ENCODE measurements around the gene PP2D1.

Gene PP2D1

DNA sequence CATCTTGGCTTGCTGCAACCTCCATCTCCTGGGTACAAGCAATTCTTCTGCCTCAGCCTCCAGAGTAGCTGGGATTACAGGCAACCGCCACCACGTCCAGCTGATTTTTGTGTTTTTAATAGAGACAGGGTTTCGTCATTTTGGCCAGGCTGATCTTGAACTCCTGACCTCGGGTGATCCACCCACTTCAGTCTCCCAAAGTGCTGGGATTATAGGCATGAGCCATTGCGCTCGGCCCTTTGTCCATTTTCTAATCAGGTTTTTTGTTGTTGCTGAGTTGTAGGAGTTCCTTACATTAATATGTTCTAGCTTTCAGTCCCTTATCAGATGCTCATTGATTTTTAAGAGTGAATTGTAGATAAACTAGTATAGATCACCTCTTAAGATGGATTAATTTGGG, 44.9 kb downstream of the PP2D1 start:
- no peak for DNase-seq (ENCODE audit: low read depth)

DNA sequence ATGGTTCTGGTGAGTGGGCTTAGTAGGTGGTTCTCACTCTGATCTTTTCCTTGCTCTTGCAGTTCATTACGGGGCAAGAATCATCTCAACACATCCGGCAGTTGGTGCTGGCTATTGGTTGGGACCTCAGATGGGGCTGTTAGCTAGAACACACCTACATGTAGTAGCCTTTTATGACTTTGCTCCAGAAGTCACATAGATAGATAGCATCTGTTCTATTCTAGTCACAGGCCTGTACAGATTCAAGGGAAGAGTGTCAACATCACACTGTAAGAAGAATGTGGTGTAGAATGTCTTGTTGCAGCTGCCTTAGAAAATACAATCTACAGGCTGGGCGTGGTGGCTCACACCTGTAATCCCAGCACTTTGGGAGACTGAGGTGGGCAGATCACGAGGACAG, 50.1 kb downstream of the PP2D1 start:
- no peak for DNase-seq (ENCODE audit: low read depth)

DNA sequence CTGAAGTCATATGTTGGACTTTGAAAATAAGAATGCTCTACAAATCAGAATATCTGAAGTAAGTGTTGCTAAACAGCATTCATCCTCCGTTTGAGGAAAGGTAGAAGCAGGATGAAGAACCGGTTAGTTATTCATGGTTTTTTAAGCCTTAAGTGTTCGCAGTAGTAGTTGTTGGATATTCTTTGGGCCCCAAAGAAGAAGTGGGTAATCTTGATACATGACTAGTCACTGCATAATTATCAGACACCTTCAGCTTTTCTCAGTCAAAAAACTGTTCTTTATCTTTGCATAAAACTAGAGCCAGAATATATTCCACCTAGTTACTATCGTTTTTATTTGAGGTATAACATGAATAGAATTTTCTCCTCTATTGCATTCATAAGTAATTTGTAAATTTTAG, 51.4 kb downstream of the PP2D1 start:
- no peak for DNase-seq (ENCODE audit: low read depth)

DNA sequence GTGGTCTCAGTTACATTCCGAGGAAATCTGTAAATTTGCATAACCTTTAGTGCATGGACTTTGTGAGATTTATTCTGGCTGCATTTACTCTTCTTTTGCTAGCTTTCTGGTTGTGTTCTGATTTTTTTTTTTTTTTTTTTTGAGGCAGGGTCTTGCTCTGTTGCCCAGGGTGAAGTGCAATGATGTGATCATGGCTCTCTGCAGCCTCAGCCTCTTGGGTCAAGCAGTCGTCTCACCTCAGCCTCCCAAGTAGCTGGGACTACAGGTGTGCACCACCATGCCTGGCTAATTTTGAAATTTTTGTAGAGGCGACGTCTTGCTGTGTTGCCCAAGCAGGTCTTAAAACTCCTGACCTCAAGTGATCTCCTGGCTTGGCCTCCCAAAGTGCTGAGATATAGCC, 52.6 kb downstream of the PP2D1 start:
- no peak for DNase-seq (ENCODE audit: low read depth)

DNA sequence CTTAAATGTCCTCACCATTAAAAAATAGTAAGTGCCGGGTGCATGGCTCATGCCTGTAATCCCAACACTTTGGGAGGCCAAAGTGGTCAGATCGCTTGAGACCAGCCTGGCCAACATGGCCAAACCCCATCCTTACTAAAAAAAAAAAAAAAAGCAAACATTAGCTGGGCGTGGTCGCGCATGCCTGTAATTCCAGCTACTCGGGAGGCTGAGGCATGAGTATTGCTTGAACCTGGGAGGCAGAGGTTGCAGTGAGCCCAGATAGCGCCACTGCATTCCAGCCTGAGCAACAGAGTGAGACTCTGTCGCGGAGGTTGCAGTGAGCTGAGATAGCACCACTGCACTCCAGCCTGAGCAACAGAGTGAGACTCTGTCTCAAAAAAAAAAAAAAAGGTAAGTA, 54.7 kb downstream of the PP2D1 start:
- DNase-seq (ENCODE audit: low read depth): peak; percentile 11

DNA sequence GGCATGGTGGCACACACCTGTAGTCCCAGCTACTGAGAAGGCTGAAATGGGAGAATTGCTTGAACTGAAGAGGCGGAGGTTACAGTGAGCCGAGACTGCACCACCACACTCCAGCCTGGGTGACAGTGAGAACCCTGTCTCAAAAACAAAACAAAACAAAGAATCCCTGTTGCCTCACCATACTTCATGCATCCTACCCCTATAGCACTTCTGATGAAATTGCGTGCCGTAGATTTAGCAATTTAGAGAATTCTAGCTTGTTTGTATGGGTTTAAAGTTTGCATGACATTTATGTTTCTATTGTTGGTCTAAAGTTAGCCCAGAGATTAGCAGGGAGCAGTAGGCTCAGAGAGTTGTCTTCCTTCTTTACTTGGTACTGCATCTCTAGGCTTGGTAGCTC, 57.4 kb downstream of the PP2D1 start:
- DNase-seq (ENCODE audit: low read depth): no peak

DNA sequence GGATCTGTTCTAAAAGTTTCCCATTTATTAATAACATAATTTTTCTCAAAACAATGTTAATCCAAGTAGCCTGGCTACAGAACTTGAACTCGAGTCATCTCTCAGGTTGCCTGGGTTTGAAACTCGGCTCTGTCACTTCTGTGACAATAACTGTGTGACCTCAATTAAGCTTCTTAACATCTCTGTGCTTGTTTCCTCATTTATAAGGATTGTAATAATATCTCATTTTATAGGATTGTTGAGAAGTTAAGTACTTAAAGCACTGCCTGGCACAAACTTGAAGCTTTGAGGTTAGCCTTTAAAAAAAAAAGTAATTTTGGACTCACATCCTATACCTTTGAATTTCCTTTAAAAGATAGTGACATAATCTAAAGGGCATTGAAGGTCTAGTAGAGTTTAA, 61.7 kb downstream of the PP2D1 start:
- no peak for DNase-seq (ENCODE audit: low read depth)

DNA sequence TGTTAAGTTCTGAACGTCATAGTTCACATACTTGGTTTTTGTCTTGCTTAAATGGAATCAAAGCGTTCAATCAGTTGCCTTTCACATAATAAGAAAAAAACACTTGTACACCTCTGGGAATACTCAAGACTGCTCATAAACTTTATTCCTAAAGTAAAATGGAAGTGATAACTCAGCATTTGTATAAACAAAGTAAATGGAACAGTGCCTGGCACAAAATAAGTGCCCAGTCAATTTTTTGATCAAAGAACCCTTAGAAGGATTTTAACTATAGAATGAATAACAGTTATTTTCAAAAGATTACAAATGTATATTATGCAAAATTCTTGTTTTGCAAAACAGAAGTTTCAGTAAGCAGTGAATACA, 63.9 kb downstream of the PP2D1 start:
- no peak for DNase-seq (ENCODE audit: low read depth)

DNA sequence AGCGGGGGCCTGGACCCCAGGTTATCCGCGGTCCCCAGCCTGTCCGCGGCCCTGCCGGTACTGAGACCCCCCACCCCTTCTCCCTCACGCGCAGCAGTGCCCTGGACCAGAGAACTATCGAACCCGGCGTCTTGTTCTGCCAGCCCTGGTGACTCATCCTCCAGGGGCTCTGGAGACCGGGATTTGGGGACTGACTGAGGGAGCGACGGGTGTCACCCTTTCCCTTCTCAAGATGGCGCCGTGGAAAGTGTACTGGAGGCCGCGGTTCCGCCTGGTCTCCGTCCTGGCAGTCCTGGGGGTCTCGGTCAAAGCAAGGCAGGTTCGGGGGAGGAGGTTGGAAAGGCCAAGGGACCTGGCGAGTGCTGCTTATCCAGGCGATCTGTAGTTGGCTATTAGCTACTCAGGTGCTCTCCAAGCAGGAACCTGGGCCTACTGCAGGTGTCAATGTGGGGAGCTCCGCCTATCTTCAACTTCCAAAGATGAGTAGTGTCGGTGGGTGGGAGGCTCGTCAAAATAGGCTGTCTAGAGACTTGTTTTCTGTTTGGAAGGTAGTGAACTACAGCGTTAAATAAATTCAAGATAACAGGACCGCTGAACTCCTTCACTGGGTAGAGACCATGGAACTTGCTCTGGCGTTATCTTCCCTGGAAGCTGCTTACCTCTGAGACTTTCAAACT, 64.4 kb downstream of the PP2D1 start:
- peak; percentile 66 for DNase-seq (ENCODE audit: low read depth)

DNA sequence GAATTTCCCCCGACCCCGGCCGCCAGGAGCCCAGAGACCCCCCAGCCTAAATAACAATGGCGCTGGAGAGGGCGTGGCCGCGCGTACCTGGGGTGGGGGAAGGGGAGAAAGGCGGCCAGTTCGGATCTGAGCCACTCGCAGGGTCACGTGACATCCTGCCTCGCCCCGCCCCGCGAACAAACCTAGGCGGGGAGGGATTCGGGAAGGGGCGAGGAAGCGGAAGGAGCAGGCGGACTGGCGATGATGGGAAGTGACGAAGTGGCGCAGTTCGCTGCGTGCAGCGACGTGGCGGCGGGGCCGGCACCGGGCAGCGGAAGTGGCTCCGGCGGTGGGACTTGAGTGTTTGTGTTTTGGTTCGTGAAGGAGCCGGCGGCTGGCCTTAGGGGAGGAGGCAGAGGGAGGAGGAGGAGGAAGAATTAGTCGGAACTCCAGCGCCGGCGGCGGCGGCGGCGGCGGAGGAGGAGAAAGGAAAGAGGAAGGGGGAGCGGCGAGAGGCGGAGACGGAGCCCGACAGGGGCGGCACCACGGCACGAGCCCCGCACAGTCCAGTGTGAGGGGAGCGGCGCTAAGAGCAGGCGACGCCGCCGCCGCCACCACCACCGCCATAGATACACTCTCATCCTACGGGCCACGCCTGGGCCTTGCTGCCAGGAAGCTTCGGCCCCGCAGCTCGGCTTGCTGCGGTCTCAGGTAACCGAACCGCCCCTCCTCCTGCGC, 65.1 kb downstream of the PP2D1 start, which contains the start of gene RAB5A:
Gene RAB5A, plus strand, starts transcription at position 266 of the 717 bp plus-strand sequence. CDS start 3,802 bp downstream, outside the sequence.
- DNase-seq (ENCODE audit: low read depth): peak; percentile 99

DNA sequence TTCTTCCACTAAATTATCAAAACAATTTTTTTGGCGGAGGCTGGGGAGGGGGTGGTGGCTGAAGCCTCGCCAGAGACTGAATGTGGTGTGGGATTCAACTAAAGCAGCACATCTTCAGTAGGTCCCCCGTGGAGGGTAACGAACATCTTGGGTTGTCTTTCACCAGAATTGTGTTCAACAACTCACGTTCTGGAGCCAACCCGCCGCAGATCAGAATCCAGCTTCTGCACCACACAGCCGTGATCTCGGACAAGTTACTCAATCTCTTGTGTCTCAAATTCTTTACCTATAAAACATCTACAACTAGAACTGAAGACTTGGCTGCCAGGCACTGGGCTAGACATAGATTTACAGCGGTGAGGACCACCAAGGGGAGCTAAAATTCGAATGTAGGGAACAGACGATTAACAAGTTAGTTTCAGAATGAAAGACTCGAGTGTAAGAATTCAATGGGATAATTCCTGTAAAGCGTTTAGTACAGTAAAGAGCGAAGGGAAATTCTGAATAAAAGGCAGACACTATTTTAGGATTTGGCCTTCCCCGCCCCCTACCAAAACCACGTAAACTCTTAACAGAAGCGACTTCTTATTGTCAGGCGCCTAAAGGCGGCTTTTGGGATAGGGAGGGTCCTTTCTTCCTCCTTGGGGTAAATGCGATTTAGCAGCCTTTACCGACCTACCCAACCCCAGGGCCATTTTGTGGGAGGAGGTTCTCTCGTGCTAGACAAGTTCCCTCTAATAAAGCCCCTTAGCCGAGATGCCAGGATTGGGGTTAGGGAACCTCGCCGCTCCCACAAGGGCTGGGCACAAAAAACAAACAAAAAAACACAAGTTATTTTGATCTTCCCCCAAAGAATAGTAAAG, 65.9 kb downstream of the PP2D1 start:
- DNase-seq (ENCODE audit: low read depth): no peak

DNA sequence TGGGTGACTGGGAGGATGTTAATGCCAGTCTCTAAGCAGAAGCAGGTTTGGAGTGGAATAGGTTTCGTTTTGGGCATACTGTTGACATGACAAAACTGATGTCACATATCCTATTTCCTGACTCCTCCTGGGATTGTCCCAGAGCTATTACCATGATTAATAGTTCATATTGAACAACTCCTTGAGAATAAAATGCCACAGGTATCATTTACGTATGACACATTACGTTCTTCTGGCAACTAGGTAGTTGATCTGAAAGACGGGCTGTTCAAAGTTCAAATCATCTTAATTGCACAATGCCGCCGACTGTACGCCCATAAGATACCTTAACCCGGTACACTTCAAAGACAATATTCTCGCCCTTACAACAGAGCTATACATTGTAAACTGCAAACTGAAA, 66.5 kb downstream of the PP2D1 start:
- DNase-seq (ENCODE audit: low read depth): no peak

DNA sequence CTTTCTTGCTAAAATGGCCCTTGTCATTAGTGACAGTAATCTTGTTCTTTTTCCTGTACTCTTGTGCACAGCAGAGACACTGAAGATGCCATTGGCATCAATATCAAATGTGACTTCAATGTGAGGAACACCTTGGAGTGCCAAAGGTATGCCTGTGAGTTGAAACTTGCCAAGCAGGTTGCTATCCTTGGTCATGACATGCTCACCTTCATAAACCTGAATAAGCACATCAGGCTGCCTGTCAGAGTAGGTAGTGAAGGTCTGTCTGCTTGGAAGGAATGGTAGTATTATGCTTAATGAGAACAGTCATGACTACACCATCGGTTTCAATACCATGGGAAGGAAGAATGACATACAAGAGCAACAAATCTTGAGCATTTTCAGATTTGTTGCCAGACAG, 71.4 kb downstream of the PP2D1 start:
- DNase-seq (ENCODE audit: low read depth): no peak

DNA sequence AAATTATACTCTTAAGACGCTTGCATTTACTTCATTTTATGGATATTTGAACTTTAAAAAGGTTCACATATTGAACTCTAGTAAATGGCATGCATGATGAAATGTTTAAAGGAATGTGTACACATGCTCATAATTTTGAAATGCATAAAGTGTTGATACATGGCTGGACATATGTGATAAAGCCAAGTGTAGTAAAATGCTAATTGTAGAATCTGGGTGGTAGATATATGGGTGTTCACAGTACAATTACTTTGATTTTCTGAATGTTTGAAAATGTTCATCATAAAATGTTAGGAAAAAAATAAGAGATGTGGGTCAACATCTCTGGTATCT, 73.8 kb downstream of the PP2D1 start:
- DNase-seq (ENCODE audit: low read depth): no peak

DNA sequence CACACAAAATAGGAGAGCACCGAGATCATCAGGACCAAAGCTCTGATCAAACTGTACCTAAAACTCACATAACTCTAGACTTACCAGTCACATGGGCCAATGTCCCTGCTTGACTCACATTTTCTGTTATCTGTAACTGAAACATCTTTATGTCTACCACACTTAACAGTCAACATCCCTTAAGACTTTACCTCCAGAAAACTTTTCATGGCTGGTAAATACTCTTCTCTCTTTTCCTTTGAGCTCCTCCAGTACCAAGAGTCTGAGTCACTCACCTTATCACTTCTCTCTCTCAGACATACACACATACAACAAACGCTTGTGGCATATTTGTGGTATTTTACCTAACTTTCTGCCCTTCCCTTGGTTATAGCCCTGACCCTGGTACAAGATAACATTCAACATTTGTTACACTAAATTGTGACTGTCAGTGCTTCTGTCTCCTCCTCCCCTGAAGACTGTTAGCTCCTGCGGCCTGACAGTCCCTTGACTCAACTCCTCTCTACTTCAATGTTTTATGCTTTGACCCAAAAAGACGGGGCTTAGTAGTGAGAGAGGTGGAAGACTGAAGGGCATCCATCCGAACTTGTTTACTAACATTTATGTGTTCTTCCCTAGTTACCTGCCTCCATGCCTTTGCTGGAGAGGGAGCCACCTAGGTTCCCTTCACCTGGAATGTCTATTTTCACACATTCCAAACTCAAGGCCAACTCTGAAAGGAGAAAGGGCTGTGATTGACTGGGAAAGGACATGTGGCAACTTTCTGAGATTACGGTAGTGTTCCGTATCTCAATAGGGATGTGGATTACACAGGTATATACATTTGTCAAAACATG, 74.4 kb downstream of the PP2D1 start:
- no peak for DNase-seq (ENCODE audit: low read depth)
